AG04450 (cell line): Measurements from ENCODE around the gene FGF6. TPM values are rescaled to one million over a fixed set of nuclear protein-coding genes. Genes with fewer than 3 reads are reported as not detected.

Source experiments
- CTCF ChIA-PET: fragments of 300-600, 350-600 bp; formaldehyde crosslinking; extraction: SDS; loops from one replicate; lab custom pipeline; 2022; ENCODE audit warnings: antibody characterized with exemption, inconsistent platforms; lab: Charles Lee
- POLR2A ChIA-PET: fragments of 350-600 bp; formaldehyde crosslinking; extraction: SDS; loops from one replicate; lab custom pipeline; 2021; ENCODE audit warnings: antibody characterized with exemption, inconsistent platforms; lab: Yijun Ruan, JAX
- DNase-seq: peaks from one replicate; pipeline ENCODE4 v3.0.0-alpha.2; 2011; ENCODE audit warnings: low read depth, low spot score
- H3K27ac ChIP-seq: one replicate; pipeline ENCODE4 v1.5.1; 2012; ENCODE audit warnings: low read depth, low read length, control low read depth
- H3K27me3 ChIP-seq: one replicate; pipeline ENCODE4 v1.6.0; 2012; ENCODE audit warnings: low read length; ENCODE audit not compliant: control insufficient read depth, insufficient read depth
- H3K4me3 ChIP-seq: 2 replicates; pipeline ENCODE4 v1.5.1; 2011; ENCODE audit warnings: mild to moderate bottlenecking, low read depth, low read length, control low read depth
- H3K9me3 ChIP-seq: 2 replicates; pipeline ENCODE4 v1.5.1; 2012; ENCODE audit warnings: low read length; ENCODE audit not compliant: control insufficient read depth, insufficient read depth
- polyA plus RNA-seq: library from polyadenylated mRNA; depleted of rRNA; stranded (reverse); fragments of >200 nt; gene quantifications from 2 replicates; pipeline ENCODE4 v1.2.3, GENCODE V29; 2011
- TF ChIP-seq, protein P1 (sequence below): IDR thresholded peaks from 2 replicates; pipeline ENCODE4 v1.5.1; 2011; ENCODE audit warnings: low read depth, low read length, control low read depth, inconsistent platforms

The FGF6 gene
- polyA plus RNA-seq, 1 experiment, result not detected

DNA sequence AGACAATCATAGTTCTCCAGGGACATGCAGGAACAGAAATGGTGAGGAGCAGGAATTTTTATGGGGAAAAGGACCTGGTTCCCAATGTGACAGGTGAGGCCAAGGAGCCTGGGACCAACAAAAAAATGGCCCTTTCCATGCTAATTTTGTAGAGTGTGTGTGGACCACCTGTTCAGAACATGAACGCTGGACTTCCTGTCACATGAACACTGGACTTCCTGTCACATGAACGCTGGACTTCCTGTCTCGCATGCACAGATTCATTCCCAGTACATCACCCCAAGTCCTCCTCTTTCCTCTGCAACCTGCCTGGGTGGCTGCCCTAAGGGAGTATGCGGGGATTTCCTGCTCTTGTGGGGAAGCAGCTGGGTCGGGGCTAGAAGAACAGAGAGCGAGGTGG lies 10.1 kb downstream of the FGF6 start:
- H3K27me3 ChIP-seq, result peaks cover 9% of the 10 kb centered on the region
- no peak for DNase-seq
- ChIA-PET POLR2A (no interaction called here), CTCF (interaction anchor here (1.3 kb wide), 1 partner anchor 13 kb away, joined by 3 read pairs; no protein-coding TSS in a partner anchor)
- H3K9me3 ChIP-seq, result no peaks in the 10 kb centered on the region
- no peak overlapping the region for H3K27ac ChIP-seq
- no peak overlapping the region for H3K4me3 ChIP-seq
- TF ChIP-seq, protein P1, sequence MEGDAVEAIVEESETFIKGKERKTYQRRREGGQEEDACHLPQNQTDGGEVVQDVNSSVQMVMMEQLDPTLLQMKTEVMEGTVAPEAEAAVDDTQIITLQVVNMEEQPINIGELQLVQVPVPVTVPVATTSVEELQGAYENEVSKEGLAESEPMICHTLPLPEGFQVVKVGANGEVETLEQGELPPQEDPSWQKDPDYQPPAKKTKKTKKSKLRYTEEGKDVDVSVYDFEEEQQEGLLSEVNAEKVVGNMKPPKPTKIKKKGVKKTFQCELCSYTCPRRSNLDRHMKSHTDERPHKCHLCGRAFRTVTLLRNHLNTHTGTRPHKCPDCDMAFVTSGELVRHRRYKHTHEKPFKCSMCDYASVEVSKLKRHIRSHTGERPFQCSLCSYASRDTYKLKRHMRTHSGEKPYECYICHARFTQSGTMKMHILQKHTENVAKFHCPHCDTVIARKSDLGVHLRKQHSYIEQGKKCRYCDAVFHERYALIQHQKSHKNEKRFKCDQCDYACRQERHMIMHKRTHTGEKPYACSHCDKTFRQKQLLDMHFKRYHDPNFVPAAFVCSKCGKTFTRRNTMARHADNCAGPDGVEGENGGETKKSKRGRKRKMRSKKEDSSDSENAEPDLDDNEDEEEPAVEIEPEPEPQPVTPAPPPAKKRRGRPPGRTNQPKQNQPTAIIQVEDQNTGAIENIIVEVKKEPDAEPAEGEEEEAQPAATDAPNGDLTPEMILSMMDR, result no peak

DNA sequence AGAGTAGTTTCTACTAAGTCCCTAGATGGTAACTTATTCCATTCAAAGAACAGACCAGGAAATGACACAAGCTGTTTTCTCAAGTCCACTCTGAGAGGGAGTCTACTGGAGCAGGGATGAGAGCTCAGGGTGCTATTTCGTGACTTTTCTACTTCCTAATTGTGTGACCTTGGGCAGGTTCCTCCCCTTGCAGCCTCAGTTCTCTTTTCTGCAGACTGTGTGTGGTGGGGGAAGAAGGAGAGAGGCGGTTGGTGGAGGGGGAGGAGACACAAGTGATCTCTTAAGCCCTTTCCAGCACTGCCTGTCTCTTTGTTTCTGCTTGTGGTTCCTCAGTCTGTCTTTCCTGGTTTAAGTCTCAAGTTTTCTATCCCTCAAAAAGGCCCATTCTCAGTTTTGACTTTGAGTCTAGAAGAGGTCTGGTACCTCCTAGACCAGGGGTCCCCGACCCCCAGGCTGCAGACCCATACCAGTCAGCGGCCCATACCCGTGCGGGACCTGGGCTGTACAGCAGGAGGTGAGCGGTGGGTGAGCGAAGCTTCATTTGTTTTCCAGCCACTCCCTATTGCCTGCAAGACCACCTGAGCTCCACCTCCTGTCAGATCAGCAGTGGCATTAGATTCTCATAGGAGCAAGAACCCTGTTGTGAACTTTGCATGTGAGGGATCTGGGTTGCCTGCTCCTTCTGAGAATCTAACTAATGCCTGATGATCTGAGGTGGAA lies 10.7 kb downstream of the FGF6 start:
- Histone ChIP-seq H3K27ac (no peak overlapping the region), H3K27me3 (peaks cover 5% of the 10 kb centered on the region), H3K4me3 (no peak overlapping the region), H3K9me3 (no peaks in the 10 kb centered on the region)
- ChIA-PET CTCF (no interaction called here), POLR2A (no interaction called here)
- no peak for DNase-seq
- TF ChIP-seq, protein P1, result no peak

DNA sequence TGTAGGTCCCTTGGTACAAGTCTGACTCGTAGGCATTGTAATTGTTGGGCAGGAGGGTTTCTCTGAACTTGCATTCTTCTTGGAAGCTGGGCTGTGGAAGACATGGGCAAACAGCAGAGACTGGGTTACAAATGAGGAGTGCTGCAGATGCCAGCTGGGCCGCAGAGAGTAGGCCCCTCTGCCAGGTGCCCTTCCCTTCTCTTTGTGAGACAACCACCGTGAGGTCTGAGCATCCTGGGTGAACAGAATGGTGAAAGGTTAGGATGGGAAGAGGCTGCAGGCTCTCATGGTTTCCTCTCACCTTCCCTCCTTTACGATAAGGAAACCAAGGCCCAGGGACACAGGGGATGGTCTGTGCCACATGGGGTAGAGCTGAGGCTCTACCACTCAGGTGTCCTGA lies 11.3 kb downstream of the FGF6 start:
- Histone ChIP-seq H3K27ac (no peak overlapping the region), H3K9me3 (no peaks in the 10 kb centered on the region), H3K27me3 (peaks cover 4% of the 10 kb centered on the region), H3K4me3 (no peak overlapping the region)
- POLR2A ChIA-PET, result no interaction called here
- no peak for DNase-seq
- CTCF ChIA-PET, result no interaction called here
- TF ChIP-seq, protein P1, result no peak

DNA sequence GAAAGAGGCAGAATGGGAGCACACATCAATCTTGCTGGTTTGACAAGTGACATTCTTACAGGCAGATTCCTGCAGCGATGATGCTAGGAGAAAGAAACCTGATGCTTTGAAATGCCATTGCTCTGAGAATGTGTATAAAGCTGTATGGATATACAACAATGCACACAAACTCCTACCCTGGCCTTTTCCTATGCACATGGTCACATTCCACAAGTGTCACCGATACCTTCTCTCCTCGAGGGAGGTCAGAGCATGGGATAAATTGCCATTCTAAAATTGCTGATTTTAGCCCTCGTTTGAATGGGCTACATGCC lies 11.9 kb downstream of the FGF6 start:
- CTCF ChIA-PET, result no interaction called here
- H3K27ac ChIP-seq, result no peak overlapping the region
- POLR2A ChIA-PET, result no interaction called here
- no peak for DNase-seq
- H3K27me3 ChIP-seq, result peaks cover 2% of the 10 kb centered on the region
- TF ChIP-seq, protein P1, result no peak
- no peak overlapping the region for H3K4me3 ChIP-seq
- no peaks in the 10 kb centered on the region for H3K9me3 ChIP-seq

DNA sequence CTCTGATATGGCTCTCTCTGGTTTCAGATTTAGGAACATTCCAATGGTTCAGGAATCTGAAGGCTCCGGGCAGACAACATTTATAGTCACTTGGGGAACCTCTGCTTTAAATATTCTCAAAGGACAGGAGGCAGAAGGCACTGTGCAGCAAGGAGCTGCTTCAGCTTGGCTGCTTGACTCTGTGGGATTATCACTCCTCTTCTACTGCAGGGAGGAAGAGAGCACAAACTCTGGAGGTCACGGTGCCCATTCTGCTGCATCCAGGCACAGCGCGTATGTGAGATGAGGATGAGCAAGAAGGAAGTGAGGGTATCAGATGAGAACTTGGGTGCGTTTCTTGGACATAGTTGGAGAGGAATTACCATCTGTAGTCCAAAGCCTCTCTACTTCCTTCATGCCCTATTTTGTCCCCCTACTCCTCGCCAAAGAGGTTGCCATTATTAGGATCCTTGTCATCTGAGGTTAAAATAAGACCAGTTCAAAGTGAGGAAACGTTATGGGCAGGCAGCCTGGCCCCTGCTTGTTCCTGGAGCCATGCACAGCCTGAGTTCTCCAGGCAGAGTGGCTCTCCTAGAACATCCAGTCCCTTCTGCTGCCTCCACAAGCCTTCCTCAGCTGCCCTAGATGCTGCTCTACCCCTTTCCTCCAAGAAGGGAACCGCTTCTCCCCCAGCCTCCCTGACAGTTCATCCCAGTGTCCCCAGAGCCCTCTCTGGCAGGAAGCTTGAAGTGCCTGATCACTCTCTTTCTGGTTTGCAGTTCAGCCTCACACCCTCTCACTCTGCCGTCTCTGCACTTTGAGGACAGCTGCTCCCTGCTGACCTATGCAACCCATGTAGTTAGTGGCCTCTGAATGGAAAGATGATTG lies 12.5 kb downstream of the FGF6 start:
- H3K27me3 ChIP-seq, result peaks cover 2% of the 10 kb centered on the region
- no peak for DNase-seq
- H3K27ac ChIP-seq, result no peak overlapping the region
- POLR2A ChIA-PET, result no interaction called here
- no peaks in the 10 kb centered on the region for H3K9me3 ChIP-seq
- TF ChIP-seq, protein P1, result no peak
- CTCF ChIA-PET, result interaction anchor here (2.5 kb wide), 1 partner anchor 13 kb away, joined by 7 read pairs; no protein-coding TSS in a partner anchor
- no peak overlapping the region for H3K4me3 ChIP-seq
